ENCODE data around the gene KRTCAP2.

Gene KRTCAP2

DNA sequence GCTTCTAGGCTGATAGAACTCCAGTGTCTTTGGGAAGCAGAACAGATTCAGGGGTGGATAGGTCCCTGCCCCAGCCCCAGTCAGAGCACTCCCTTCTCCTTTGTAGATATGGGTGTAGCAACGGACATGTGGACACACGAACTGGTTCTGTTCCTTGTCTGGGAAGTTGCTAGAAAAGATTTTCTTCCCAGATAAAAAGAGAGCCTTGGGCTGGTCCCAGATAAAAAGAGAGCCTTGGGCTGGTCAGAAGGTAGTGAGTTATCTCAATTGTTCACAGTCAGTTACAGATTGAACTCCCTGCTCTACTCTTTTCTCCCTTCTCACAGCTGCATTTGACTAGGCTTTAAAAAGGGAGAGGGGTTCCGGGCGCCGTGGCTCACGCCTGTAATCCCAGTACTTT, 52.9 kb downstream of the KRTCAP2 start:
- in situ Hi-C loops (cut with HindIII; ENCODE audit: low sequenced_read_pairs) = no loop called here
- TF ChIP-seq, protein P1, sequence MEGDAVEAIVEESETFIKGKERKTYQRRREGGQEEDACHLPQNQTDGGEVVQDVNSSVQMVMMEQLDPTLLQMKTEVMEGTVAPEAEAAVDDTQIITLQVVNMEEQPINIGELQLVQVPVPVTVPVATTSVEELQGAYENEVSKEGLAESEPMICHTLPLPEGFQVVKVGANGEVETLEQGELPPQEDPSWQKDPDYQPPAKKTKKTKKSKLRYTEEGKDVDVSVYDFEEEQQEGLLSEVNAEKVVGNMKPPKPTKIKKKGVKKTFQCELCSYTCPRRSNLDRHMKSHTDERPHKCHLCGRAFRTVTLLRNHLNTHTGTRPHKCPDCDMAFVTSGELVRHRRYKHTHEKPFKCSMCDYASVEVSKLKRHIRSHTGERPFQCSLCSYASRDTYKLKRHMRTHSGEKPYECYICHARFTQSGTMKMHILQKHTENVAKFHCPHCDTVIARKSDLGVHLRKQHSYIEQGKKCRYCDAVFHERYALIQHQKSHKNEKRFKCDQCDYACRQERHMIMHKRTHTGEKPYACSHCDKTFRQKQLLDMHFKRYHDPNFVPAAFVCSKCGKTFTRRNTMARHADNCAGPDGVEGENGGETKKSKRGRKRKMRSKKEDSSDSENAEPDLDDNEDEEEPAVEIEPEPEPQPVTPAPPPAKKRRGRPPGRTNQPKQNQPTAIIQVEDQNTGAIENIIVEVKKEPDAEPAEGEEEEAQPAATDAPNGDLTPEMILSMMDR (IDR thresholded peaks at IDR 0.05; ENCODE audit: low read depth, low read length, missing control alignments) = no peak
- no peak overlapping the region for H3K4me3 ChIP-seq (ENCODE audit: low read depth, low read length)
- no peak for DNase-seq (ENCODE audit: low read depth)

All from astrocyte of the cerebellum (primary cell).